Liver (tissue), 3 donors: ENCODE results near the gene MAN1C1.

ENCODE experiments used
- GABPA ChIP-seq, 2 donors: IDR thresholded peaks in 1 of 2; conservative IDR thresholded peaks in 1 of 2; 2 replicates each; pipeline ENCODE4 v1.6.1; 2016; ENCODE audit warnings: antibody characterized with exemption in 2 of 2, mild to moderate bottlenecking in 1 of 2, moderate library complexity in 1 of 2
- JUND ChIP-seq, 2 donors: IDR thresholded peaks; 2 replicates each; pipeline ENCODE4 v1.6.1; 2016; ENCODE audit warnings: antibody characterized with exemption in 2 of 2
- MAX ChIP-seq: IDR thresholded peaks from 2 replicates; pipeline ENCODE4 v1.6.1; 2016; ENCODE audit warnings: antibody characterized with exemption
- RAD21 ChIP-seq, 2 donors: IDR thresholded peaks; 2 replicates each; pipeline ENCODE4 v1.6.1; 2016; ENCODE audit warnings: antibody characterized with exemption in 2 of 2, mild to moderate bottlenecking in 2 of 2
- REST ChIP-seq: IDR thresholded peaks from 2 replicates; pipeline ENCODE4 v1.6.1; 2016; ENCODE audit warnings: antibody characterized with exemption, mild to moderate bottlenecking
- YY1 ChIP-seq: IDR thresholded peaks from 2 replicates; pipeline ENCODE4 v1.6.1; 2016; ENCODE audit warnings: antibody characterized with exemption, mild to moderate bottlenecking
- TF ChIP-seq, protein P1 (sequence below): fragments of 150-350 bp; IDR thresholded peaks from 2 replicates; pipeline ENCODE4 v1.5.1; 2017; ENCODE audit warnings: improper control_type of control experiment, low read depth, low read length; ENCODE audit not compliant: missing input control
- TF ChIP-seq, protein P2 (sequence below): IDR thresholded peaks from 2 replicates; pipeline ENCODE4 v1.6.1; 2016; ENCODE audit warnings: antibody characterized with exemption
- donor health status: healthy.
- donor health status: healthy.

- TF ChIP-seq, protein P1, sequence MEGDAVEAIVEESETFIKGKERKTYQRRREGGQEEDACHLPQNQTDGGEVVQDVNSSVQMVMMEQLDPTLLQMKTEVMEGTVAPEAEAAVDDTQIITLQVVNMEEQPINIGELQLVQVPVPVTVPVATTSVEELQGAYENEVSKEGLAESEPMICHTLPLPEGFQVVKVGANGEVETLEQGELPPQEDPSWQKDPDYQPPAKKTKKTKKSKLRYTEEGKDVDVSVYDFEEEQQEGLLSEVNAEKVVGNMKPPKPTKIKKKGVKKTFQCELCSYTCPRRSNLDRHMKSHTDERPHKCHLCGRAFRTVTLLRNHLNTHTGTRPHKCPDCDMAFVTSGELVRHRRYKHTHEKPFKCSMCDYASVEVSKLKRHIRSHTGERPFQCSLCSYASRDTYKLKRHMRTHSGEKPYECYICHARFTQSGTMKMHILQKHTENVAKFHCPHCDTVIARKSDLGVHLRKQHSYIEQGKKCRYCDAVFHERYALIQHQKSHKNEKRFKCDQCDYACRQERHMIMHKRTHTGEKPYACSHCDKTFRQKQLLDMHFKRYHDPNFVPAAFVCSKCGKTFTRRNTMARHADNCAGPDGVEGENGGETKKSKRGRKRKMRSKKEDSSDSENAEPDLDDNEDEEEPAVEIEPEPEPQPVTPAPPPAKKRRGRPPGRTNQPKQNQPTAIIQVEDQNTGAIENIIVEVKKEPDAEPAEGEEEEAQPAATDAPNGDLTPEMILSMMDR, result no peak
- no peak for TF ChIP-seq RAD21 (IDR thresholded peaks at IDR 0.05)
- no peak for TF ChIP-seq MAX
- TF ChIP-seq JUND (IDR thresholded peaks at IDR 0.05), result no peak
- TF ChIP-seq, protein P2, sequence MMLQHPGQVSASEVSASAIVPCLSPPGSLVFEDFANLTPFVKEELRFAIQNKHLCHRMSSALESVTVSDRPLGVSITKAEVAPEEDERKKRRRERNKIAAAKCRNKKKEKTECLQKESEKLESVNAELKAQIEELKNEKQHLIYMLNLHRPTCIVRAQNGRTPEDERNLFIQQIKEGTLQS, result no peak
- TF ChIP-seq REST, result no peak
- TF ChIP-seq YY1, result no peak
- no peak for TF ChIP-seq GABPA (IDR thresholded peaks at IDR 0.05 in 1 of 2, conservative IDR thresholded peaks at IDR 0.05 in 1 of 2)
Observed at GRCh38 chr1:25581764-25582163, 34.8 kb upstream of the MAN1C1 start.
